KMS-11 (cell line): ENCODE measurements around the gene KRT39.

Experiments
- H2AFZ ChIP-seq: fragments of 200-600 bp; sonication (generic); 2 replicates; pipeline ENCODE4 v1.6.1; 2016; ENCODE audit warnings: antibody characterized with exemption, mixed run types, low read depth
- H3K27ac ChIP-seq: fragments of 200-600 bp; sonication (generic); 2 replicates; pipeline ENCODE4 v1.6.1; 2016; ENCODE audit warnings: mild to moderate bottlenecking, mixed run types
- H3K27me3 ChIP-seq: fragments of 200-600 bp; sonication (generic); 2 replicates; pipeline ENCODE4 v1.6.1; 2017; ENCODE audit warnings: mild to moderate bottlenecking, low read depth, mixed run types, moderate library complexity; ENCODE audit not compliant: insufficient read depth
- H3K36me3 ChIP-seq: fragments of 200-600 bp; sonication (generic); 2 replicates; pipeline ENCODE4 v1.6.1; 2017; ENCODE audit warnings: mild to moderate bottlenecking, mixed run types; ENCODE audit not compliant: insufficient read depth
- H3K4me1 ChIP-seq: fragments of 200-600 bp; sonication (generic); 2 replicates; pipeline ENCODE4 v1.6.1; 2016; ENCODE audit warnings: mild to moderate bottlenecking, low read depth, mixed run types; ENCODE audit not compliant: poor library complexity, severe bottlenecking
- H3K4me2 ChIP-seq: fragments of 200-600 bp; sonication (generic); 2 replicates; pipeline ENCODE4 v1.7.0; 2016; ENCODE audit warnings: mild to moderate bottlenecking, mixed run types
- H3K4me3 ChIP-seq: fragments of 200-600 bp; sonication (generic); IDR thresholded peaks from 2 replicates; pipeline ENCODE4 v1.6.1; 2017; ENCODE audit warnings: low read depth, low read length, mixed read lengths; ENCODE audit not compliant: insufficient read depth
- H3K79me2 ChIP-seq: fragments of 200-600 bp; sonication (generic); 2 replicates; pipeline ENCODE4 v1.6.1; 2016; ENCODE audit warnings: low read depth, mixed run types; ENCODE audit not compliant: insufficient read depth
- H3K9ac ChIP-seq: fragments of 200-600 bp; sonication (generic); 2 replicates; pipeline ENCODE4 v1.6.1; 2016; ENCODE audit warnings: mild to moderate bottlenecking, mixed run types
- H4K20me1 ChIP-seq: fragments of 200-600 bp; sonication (generic); 2 replicates; pipeline ENCODE4 v1.6.1; 2016; ENCODE audit warnings: mild to moderate bottlenecking, mixed run types; ENCODE audit not compliant: insufficient read depth
- CTCF ChIP-seq: fragments of 200-600 bp; sonication (generic); conservative IDR thresholded peaks from 2 replicates; pipeline ENCODE4 v1.6.1; 2017; ENCODE audit warnings: low read depth, mild to moderate bottlenecking, antibody characterized with exemption, low read length, moderate library complexity, mixed read lengths

The KRT39 gene

GRCh38 chr17:40952154-40952553 is 14.6 kb downstream of the KRT39 start:
- no peaks in the 10 kb centered on the region for H3K27me3 ChIP-seq
- no peaks in the 10 kb centered on the region for H3K36me3 ChIP-seq
- H3K27ac ChIP-seq, result no peak overlapping the region
- no peak for TF ChIP-seq CTCF
- H3K4me2 ChIP-seq, result no peak overlapping the region
- no peak overlapping the region for H3K9ac ChIP-seq
- no peak overlapping the region for H2AFZ ChIP-seq
- H4K20me1 ChIP-seq, result no peaks in the 10 kb centered on the region
- no peak overlapping the region for H3K4me3 ChIP-seq
- no peaks in the 10 kb centered on the region for H3K4me1 ChIP-seq
- H3K79me2 ChIP-seq, result no peaks in the 10 kb centered on the region

DNA sequence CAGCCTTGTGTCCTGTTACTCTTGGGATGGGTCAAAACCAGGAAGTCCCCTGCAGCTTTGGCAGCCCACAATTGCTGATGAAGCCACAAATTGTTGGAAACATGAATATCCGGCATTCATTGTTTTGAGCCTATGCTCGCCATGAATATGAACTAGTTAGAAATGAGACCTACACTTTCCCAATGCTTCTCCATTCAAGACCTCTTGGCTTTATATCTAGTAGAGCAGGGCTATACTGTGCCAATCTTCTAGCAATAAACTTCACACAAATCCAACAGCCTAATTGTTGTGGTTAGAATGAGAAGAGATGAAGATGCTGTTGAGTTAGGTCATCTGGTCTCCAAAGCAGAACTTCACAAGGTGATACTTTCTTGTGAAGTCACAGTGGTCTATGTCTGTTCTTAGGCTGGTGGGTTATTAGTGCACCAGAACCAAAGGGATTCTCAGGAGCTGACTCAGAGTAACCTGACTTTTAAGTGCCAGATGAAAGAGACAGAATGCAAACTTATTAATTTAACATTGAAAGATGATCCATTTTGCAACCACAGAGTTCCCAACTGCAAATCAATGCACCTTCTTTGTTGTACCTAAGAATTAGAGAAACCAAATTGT is 15.6 kb downstream of the KRT39 start:
- Histone ChIP-seq H3K4me1 (no peaks in the 10 kb centered on the region), H3K27ac (no peak overlapping the region), H3K27me3 (no peaks in the 10 kb centered on the region), H3K4me3 (no peak overlapping the region), H3K36me3 (no peaks in the 10 kb centered on the region), H3K9ac (no peak overlapping the region), H4K20me1 (no peaks in the 10 kb centered on the region), H2AFZ (no peak overlapping the region), H3K79me2 (no peaks in the 10 kb centered on the region), H3K4me2 (no peak overlapping the region)
- no peak for TF ChIP-seq CTCF

- H3K4me2 ChIP-seq, result no peak overlapping the region
- H2AFZ ChIP-seq, result no peak overlapping the region
- H3K27ac ChIP-seq, result no peak overlapping the region
- H3K36me3 ChIP-seq, result no peaks in the 10 kb centered on the region
- TF ChIP-seq CTCF, result no peak
- H3K79me2 ChIP-seq, result no peaks in the 10 kb centered on the region
- no peaks in the 10 kb centered on the region for H4K20me1 ChIP-seq
- H3K9ac ChIP-seq, result no peak overlapping the region
- H3K27me3 ChIP-seq, result no peaks in the 10 kb centered on the region
- H3K4me3 ChIP-seq, result no peak overlapping the region
- H3K4me1 ChIP-seq, result no peaks in the 10 kb centered on the region
Measured at GRCh38 chr17:40950176-40950575, 16.6 kb downstream of the KRT39 start.

GRCh38 chr17:40949418-40949817 is 17.3 kb downstream of the KRT39 start:
- Histone ChIP-seq H3K9ac (no peak overlapping the region), H3K4me2 (no peak overlapping the region), H3K4me3 (no peak overlapping the region), H3K36me3 (no peaks in the 10 kb centered on the region), H3K4me1 (no peaks in the 10 kb centered on the region), H2AFZ (no peak overlapping the region), H3K27ac (no peak overlapping the region), H3K27me3 (no peaks in the 10 kb centered on the region), H3K79me2 (no peaks in the 10 kb centered on the region), H4K20me1 (no peaks in the 10 kb centered on the region)
- TF ChIP-seq CTCF, result no peak

DNA sequence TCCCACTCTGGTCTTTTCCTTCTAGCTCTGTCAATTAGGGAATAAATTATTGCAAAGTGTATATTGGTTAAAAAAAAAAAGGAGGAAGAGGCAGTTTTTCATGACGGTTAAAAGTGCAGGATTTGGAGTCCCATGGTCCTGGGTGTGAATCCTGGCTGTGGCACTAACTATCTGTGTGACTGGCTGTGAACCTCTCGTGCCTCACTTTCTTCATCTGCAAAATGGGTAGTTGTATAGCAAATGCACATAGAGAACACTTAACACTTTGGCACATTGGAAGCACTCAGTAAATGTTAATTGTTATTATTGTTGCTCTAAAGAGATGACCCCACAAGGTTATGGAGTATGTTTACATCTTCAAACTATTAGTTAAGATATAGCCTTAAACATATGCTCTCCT is 18.8 kb downstream of the KRT39 start:
- H2AFZ ChIP-seq, result no peak overlapping the region
- H3K4me1 ChIP-seq, result no peaks in the 10 kb centered on the region
- no peak for TF ChIP-seq CTCF

More for the DNA sequence above, 18.8 kb downstream of the KRT39 start:
- Histone ChIP-seq H4K20me1 (no peaks in the 10 kb centered on the region), H3K27ac (no peak overlapping the region), H3K4me3 (no peak overlapping the region), H3K36me3 (no peaks in the 10 kb centered on the region), H3K27me3 (no peaks in the 10 kb centered on the region), H3K4me2 (no peak overlapping the region), H3K9ac (no peak overlapping the region), H3K79me2 (no peaks in the 10 kb centered on the region)
